GM08714 (cell line): ENCODE measurements around the gene FBXO42.

Experiments used
- H3K4me3 ChIP-seq: fragments of 200-500 bp; sonication (Bioruptor generic); 2 replicates; pipeline ENCODE4 v1.5.1; 2014; ENCODE audit warnings: mild to moderate bottlenecking, low read length, inconsistent platforms
- ZNF274 ChIP-seq: IDR thresholded peaks from 2 replicates; pipeline ENCODE4 v1.6.1; 2012; ENCODE audit warnings: mild to moderate bottlenecking, low read depth, low read length

The FBXO42 gene

GRCh38 chr1:16210581-16210980 is 141.7 kb downstream of the FBXO42 start:
- no peak for TF ChIP-seq ZNF274
- no peak overlapping the region for H3K4me3 ChIP-seq

DNA sequence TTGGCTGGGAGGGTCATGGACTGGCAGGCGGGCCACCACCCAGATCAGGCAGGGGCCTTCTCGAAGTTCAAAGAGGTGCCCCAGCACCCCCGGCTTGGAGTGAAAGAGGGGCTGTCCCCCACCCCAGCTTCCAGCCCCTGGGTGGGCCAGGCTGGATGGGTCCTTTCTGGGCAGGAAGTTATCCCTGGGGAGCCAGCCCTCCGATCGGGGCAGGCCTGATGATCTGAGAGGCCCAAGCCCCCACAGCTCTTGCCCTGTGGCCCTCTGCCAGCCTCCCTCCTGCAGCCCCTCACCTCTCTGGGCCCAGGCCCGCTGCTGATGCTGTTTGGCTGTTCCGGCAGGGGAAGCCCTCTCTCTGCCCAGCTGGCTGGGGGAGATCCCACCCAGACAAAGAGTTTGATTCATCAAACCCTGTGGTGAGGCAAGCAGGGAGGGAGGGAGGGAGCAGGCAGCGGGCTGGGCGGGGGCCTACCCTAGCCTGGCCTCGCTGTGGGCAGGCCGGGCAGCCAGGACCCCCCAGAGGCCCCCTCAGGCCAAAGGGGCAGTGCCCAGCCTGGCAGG is 142.4 kb downstream of the FBXO42 start:
- no peak overlapping the region for H3K4me3 ChIP-seq
- no peak for TF ChIP-seq ZNF274

DNA sequence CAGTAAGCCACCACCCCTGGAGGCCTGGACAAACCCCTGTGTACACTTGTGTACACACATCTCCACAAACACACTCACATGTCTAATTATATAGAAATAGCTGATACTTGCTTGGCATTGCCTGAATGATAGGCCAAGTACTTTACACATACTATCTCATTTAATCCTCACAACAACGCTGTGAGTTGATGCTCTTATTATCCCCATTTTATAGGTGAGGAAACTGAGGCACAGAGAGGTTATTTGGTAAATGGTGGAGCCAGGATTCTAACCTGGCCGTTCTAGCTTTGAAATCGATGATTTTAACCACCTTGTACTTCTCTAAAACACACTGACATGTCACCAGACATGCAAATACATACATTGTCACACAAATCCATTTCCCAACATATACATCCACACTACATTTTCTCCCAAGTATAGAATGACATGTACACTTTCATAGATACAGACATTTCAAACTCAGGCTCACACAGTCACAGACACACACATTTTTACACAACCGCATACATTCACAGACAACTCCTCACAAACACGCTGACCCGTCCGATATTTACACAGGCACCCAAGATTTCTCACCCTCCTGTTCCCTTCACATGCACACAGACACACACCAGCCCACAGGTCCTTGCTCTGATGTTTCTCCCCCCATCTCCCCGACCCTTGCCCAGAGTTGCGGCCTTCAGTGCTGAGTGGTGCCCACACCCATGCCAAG is 143.0 kb downstream of the FBXO42 start:
- TF ChIP-seq ZNF274, result no peak
- no peak overlapping the region for H3K4me3 ChIP-seq

DNA sequence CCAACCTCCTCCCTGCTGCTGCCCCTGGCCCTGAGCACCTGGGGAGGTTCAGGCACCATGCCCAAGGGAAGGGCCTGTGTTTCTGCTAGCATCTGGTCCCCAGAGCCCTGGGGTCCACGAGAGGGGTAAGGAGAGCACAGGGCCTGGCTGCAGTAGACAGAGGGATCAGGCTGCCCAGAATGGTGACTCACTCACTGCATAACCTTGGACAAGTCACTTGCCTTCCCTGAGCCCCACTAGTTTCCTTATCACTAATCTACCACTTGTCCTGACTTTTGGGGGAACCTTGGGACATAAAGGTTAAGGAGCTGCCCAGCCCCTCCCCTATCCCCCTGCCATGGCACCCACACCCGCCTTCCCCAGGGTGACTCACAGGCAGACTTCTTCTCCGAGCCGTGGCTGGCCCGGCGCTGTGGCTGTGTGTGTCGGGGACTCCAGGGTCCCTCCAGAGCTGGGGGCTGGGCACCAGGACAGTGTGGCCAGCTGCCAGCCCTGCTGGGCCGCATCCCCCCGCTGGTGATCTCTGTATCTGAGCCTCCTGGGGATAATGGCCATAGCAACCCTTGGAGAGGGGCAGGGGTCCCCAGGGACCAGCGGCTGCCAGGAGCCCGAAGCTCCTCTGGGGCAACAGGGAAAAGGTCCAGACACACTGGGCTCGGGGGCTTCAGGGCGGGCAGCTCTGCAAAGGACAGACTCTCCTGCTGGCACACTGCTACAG is 143.9 kb downstream of the FBXO42 start:
- TF ChIP-seq ZNF274, result no peak
- no peak overlapping the region for H3K4me3 ChIP-seq

- TF ChIP-seq ZNF274, result no peak
- peak overlapping the region; percentile 63; the same call in 1 of the 2 replicates for H3K4me3 ChIP-seq
Observed at GRCh38 chr1:16207318-16208269, 144.7 kb downstream of the FBXO42 start.

DNA sequence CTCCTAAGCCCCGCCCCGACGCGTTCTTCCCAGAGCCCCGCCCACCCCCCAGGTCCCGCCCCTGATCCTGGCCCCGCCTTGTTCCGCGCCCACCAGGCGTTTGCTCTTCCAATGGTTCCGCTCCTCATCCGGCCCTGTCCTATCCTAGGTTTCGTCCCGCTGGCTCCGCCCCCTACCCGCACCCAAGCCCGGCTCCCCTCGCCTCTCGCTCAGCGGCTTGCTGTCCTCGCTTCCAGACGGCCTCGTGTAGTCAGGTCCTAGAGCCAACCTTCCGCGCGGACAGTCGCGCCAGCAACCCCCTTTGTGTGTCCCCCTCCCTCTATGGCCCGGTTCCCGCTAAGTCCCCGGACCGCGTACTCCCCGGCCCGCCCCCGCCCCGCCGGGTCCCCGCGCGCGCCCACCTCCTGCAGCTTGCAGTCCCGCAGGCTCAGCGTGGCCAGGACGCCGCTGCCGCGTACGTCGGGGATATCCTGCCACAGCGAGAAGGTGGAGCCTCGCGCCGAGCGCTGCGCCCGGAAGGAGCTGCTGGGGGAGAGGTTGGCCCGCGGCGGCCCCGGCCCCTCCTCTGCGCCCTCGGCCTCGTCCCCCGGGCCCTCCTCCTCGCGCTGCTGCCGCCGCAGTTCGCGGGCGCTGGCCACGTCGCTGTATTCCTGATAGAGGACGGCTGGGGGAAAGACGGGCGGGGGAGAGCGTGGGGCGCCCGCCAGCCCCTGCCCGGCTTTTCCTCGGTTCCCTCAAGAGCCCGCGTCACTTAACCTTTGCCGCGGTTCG is 145.5 kb downstream of the FBXO42 start:
- peak overlapping the region; percentile 63; the same call in 1 of the 2 replicates for H3K4me3 ChIP-seq
- TF ChIP-seq ZNF274, result no peak

GRCh38 chr1:16205891-16206546 is 146.3 kb downstream of the FBXO42 start:
- TF ChIP-seq ZNF274, result no peak
- peak overlapping the region; percentile 30; the same call in 1 of the 2 replicates for H3K4me3 ChIP-seq

DNA sequence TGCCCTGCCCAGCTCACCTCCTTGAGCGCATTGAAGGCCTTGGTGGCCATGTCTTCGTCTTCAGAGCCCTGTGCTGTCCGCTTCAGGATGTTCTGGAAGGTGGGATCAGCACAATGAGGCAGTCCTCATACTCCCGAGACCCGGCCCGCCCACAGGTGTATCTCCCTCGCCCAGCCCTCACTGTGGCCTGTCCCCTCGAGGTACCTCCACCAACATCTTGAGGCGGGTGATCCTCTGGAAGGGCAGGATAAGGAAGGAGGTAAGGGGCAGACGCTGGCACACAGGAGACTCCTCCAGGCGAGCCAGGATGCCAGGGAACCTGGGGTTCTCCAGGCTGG is 147.0 kb downstream of the FBXO42 start:
- TF ChIP-seq ZNF274, result no peak
- no peak overlapping the region for H3K4me3 ChIP-seq

DNA sequence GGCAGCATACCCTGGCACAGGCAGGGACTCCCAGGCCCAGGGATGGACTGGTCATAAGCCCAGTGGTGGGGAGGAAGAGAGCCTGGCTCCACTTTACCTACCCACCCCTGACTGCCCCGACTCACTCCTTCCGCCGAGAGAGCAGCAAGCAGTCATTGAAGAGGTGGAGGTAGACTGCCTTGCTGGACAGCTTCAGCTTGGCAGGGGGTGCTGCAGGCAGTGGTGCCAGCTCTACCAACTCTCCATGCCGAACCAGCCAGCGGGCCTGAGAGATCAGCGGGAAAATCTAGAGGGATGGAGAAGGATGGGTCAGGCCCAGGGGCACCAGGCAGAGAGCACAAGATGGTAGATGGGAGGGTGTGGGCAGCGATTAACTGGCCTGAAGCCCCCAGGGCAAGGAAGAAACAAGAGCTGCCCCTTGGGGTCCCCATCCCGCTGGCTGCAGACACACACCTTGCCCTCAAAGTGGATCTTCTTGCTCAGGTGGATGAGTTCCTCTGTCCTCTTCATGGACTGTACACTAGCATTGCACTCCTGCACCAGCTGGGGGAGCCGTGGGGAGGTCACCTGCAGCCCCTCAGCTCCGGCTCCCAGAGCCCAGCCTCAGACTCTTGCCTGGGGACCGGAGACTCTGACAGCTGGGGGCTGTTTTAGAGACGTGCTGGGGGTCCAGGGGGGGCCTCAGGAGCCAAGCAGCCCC is 147.5 kb downstream of the FBXO42 start:
- no peak overlapping the region for H3K4me3 ChIP-seq
- TF ChIP-seq ZNF274, result no peak

DNA sequence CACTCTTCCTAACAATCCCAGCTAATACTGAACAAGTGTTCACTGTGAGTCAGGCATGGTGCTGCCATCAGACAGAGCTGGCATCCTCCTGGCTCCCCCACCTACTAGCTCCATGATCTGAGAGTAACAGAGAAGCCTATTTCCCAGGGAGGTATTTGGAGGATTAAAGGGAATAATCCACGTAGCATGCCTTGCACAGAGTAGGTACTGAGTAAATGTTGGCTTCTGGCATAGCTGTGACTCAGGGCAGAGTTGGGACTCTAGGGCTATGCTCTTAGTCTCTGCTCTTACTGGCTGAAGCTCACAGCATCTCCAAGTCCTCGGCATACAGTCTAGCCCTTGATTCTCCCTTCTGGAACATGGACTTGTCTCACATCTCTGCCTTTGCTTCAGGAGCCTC is 148.1 kb downstream of the FBXO42 start:
- TF ChIP-seq ZNF274, result no peak
- no peak overlapping the region for H3K4me3 ChIP-seq

DNA sequence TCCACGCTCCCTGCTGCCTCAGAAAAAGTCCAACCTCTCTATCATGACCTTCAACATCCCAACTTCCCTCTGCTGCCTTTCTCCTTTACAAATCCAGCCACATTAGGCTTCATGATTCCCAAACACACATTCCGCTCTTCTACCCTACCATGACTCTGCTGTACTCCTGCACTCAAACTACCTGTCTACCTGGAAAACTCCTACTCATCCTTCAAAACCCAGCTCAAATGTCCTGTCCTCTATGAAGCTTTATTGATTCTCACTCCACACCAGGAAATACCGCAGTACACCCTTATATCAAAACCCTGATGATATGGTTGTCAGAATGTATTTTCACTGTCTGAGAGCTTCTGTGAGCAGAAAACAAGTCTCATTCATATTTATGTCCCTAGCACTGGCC is 148.7 kb downstream of the FBXO42 start:
- TF ChIP-seq ZNF274, result no peak
- no peak overlapping the region for H3K4me3 ChIP-seq
